Measurements from ENCODE around the gene TENT5C.

DNA sequence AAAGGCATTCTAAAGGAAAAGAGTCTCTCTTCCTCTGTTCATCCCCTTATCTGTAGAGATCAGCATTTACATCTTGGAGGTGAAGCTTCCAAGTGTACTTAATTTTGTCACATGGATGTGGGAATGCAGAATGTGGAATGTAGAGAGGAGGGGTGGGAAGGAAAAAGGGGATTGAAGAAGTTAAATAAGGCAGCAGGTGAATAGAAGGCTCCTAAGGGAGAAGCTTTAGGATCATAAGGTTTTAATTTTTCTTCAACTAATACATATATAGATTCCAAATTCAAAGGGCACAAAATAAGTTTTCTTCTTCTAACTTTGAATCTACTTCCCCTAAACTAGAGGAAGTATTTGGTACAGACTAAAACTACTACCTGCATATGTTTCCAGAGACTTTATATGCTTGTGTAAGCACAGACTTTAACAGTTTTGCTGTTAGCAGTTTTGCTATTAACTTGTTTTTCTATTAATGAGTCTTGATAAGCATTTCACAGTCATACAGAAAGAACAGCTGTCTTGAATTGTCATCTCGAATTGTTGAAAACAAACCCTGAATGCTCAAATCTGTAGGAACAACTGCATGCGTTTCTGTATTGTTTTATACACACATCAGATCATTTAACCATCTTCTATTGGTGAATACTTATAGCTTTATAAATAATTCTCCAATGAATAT lies 12.7 kb downstream of the TENT5C start:
- TF ChIP-seq, protein P1, sequence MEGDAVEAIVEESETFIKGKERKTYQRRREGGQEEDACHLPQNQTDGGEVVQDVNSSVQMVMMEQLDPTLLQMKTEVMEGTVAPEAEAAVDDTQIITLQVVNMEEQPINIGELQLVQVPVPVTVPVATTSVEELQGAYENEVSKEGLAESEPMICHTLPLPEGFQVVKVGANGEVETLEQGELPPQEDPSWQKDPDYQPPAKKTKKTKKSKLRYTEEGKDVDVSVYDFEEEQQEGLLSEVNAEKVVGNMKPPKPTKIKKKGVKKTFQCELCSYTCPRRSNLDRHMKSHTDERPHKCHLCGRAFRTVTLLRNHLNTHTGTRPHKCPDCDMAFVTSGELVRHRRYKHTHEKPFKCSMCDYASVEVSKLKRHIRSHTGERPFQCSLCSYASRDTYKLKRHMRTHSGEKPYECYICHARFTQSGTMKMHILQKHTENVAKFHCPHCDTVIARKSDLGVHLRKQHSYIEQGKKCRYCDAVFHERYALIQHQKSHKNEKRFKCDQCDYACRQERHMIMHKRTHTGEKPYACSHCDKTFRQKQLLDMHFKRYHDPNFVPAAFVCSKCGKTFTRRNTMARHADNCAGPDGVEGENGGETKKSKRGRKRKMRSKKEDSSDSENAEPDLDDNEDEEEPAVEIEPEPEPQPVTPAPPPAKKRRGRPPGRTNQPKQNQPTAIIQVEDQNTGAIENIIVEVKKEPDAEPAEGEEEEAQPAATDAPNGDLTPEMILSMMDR (IDR thresholded peaks at IDR 0.05; ENCODE audit: insufficient read depth, low read length): no peak
- no peak for TF ChIP-seq POLR2AphosphoS5 (IDR thresholded peaks at IDR 0.05; ENCODE audit: low read depth)
